ENCODE measurements around the gene ALOXE3. TPM values are rescaled to one million over a fixed set of nuclear protein-coding genes. Genes with fewer than 3 reads are reported as not detected.

The ALOXE3 gene
- total and polyA plus RNA-seq, 4 donors = not detected

DNA sequence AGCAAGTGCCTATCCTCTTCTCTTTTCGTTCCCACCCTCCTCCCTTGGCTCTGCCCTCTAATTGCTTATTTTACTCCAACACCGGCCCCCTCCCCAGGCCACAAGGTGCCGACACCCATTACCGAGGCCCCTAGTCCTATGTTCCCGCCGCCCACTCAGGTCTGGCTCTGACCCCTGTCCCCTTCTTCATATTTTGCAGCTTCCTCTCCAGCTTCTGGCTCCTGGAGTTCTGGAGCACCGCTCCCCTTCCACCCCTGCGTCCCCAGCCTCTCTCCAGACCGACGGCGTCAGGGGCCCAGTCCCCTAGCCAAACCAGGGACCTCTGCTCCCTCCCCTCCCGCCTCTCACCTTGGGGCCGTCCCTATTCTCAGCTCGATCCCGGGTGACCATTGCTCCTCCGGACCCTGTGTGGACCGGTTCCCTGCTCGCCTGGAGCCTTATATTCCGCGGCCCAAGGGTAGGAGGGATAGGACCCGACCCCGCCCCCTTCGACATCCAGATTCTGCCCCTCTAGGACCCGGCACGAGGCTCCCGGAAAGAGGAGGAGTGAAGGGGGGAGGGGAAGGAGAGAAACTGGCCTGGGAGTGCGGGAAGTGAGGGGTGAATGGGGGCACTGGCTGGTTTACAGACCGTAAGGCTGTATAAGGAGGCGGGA, 5.5 kb upstream of the ALOXE3 start, which contains the start of gene HES7:
HES7 (minus strand) TSS at position 412 of the 655 bp plus-strand sequence; CDS start at position 390, 22 bp downstream.
- TF ChIP-seq GABPA (IDR thresholded peaks at IDR 0.05 in 1 of 2, conservative IDR thresholded peaks at IDR 0.05 in 1 of 2) = no peak
- TF ChIP-seq RXRA (IDR thresholded peaks at IDR 0.05) = no peak
- TF ChIP-seq NR2F2 (IDR thresholded peaks at IDR 0.05) = no peak
- no peak for TF ChIP-seq RAD21 (IDR thresholded peaks at IDR 0.05)
- no peaks in the 10 kb centered on the region for H3K9me3 ChIP-seq (ENCODE audit: control insufficient read depth in 4 of 4, low read length in 3 of 4)
- no peak within 1 kb of the TSS for H3K9ac ChIP-seq (ENCODE audit: low read depth in 1 of 2, low read length in 2 of 2)
- peak within 1 kb of the TSS in 1 of 3 donors; percentile 40 for H3K4me3 ChIP-seq (ENCODE audit: low read depth in 1 of 3, low read length in 3 of 3)
- peaks cover 26 to 69% (median 58%) of the 10 kb centered on the region in 4 donors for H3K4me1 ChIP-seq (ENCODE audit: control insufficient read depth in 4 of 4, insufficient read depth in 4 of 4, low read length in 3 of 4)
- 2% methylated on average over 29 of the region's 29 CpGs for WGBS
- H3K27me3 ChIP-seq (ENCODE audit: control insufficient read depth in 4 of 4, insufficient read depth in 4 of 4, low read length in 3 of 4) = peaks cover 5 to 16% (median 7%) of the 10 kb centered on the region in 4 donors
- H3K36me3 ChIP-seq (ENCODE audit: control insufficient read depth in 4 of 4, insufficient read depth in 3 of 4, low read depth in 1 of 4, low read length in 3 of 4) = no peaks in the 10 kb centered on the region
- no peak within 1 kb of the TSS for H3K27ac ChIP-seq (ENCODE audit: low read depth in 1 of 2, low read length in 2 of 2)
- DNase-seq (ENCODE audit: low spot score) = no peak

GRCh38 chr17:8122924-8123694, 4.8 kb upstream of the ALOXE3 start:
- Histone ChIP-seq H3K9ac (ENCODE audit: low read depth in 1 of 2, low read length in 2 of 2) (no peak overlapping the region), H3K27ac (ENCODE audit: low read depth in 1 of 2, low read length in 2 of 2) (no peak overlapping the region), H3K36me3 (ENCODE audit: control insufficient read depth in 4 of 4, insufficient read depth in 3 of 4, low read depth in 1 of 4, low read length in 3 of 4) (no peaks in the 10 kb centered on the region), H3K4me1 (ENCODE audit: control insufficient read depth in 4 of 4, insufficient read depth in 4 of 4, low read length in 3 of 4) (peaks cover 28 to 77% (median 65%) of the 10 kb centered on the region in 4 donors), H3K4me3 (ENCODE audit: low read depth in 1 of 3, low read length in 3 of 3) (peak overlapping the region in 1 of 3 donors; percentile 40), H3K9me3 (ENCODE audit: control insufficient read depth in 4 of 4, low read length in 3 of 4) (no peaks in the 10 kb centered on the region), H3K27me3 (ENCODE audit: control insufficient read depth in 4 of 4, insufficient read depth in 4 of 4, low read length in 3 of 4) (peaks cover 5 to 16% (median 6%) of the 10 kb centered on the region in 4 donors)
- no peak for TF ChIP-seq HNF4G (IDR thresholded peaks at IDR 0.05)
- TF ChIP-seq, protein P1, sequence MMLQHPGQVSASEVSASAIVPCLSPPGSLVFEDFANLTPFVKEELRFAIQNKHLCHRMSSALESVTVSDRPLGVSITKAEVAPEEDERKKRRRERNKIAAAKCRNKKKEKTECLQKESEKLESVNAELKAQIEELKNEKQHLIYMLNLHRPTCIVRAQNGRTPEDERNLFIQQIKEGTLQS (IDR thresholded peaks at IDR 0.05) = no peak
- WGBS = 3% methylated on average over 55 of the region's 55 CpGs
- DNase-seq (ENCODE audit: low spot score) = no peak

DNA sequence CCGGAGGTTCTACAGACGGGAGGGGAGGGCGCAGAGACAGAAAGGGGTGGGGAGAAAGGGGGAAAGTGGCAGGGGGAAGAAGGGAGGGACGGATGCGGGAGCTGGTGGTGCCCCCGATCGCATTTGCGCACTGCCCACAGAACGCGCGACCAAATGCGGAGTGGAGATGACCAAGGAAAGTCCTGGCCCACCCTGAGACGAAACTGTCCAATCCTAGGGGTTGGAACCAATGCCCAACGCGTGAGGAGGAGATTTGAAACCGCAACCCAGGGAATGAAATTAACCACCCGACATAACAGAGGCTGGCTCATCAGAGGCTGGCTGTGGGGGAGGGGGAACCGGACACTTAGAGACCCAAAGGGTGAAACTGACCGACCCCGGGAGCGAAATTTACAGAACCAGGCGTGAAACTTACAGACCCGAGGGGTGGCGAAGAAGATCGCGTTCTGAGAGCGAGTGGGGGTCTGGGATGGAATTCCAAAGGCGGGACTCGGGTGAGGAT, 4.2 kb upstream of the ALOXE3 start:
- TF ChIP-seq EGR1 (IDR thresholded peaks at IDR 0.05; ENCODE audit: low read depth in 2 of 2) (no peak), FOXA1 (IDR thresholded peaks at IDR 0.05) (no peak), MAX (IDR thresholded peaks at IDR 0.05) (no peak), SP1 (IDR thresholded peaks at IDR 0.05) (no peak), YY1 (IDR thresholded peaks at IDR 0.05) (no peak), TAF1 (conservative IDR thresholded peaks at IDR 0.05) (no peak), ZBTB33 (IDR thresholded peaks at IDR 0.05) (no peak), RAD21 (IDR thresholded peaks at IDR 0.05) (no peak), JUND (IDR thresholded peaks at IDR 0.05) (no peak)
- TF ChIP-seq, protein P2, sequence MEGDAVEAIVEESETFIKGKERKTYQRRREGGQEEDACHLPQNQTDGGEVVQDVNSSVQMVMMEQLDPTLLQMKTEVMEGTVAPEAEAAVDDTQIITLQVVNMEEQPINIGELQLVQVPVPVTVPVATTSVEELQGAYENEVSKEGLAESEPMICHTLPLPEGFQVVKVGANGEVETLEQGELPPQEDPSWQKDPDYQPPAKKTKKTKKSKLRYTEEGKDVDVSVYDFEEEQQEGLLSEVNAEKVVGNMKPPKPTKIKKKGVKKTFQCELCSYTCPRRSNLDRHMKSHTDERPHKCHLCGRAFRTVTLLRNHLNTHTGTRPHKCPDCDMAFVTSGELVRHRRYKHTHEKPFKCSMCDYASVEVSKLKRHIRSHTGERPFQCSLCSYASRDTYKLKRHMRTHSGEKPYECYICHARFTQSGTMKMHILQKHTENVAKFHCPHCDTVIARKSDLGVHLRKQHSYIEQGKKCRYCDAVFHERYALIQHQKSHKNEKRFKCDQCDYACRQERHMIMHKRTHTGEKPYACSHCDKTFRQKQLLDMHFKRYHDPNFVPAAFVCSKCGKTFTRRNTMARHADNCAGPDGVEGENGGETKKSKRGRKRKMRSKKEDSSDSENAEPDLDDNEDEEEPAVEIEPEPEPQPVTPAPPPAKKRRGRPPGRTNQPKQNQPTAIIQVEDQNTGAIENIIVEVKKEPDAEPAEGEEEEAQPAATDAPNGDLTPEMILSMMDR (IDR thresholded peaks at IDR 0.05; ENCODE audit: low read depth, low read length, missing input control) = no peak
- TF ChIP-seq, protein P1 (IDR thresholded peaks at IDR 0.05) = no peak
- WGBS = 2% methylated on average over 29 of the region's 29 CpGs
- H3K9me3 ChIP-seq (ENCODE audit: control insufficient read depth in 4 of 4, low read length in 3 of 4) = no peaks in the 10 kb centered on the region
- peaks cover 28 to 83% (median 70%) of the 10 kb centered on the region in 4 donors for H3K4me1 ChIP-seq (ENCODE audit: control insufficient read depth in 4 of 4, insufficient read depth in 4 of 4, low read length in 3 of 4)
- DNase-seq (ENCODE audit: low spot score) = no peak
- H3K4me3 ChIP-seq (ENCODE audit: low read depth in 1 of 3, low read length in 3 of 3) = peak overlapping the region in 1 of 3 donors; percentile 40
- no peaks in the 10 kb centered on the region for H3K36me3 ChIP-seq (ENCODE audit: control insufficient read depth in 4 of 4, insufficient read depth in 3 of 4, low read depth in 1 of 4, low read length in 3 of 4)
- H3K9ac ChIP-seq (ENCODE audit: low read depth in 1 of 2, low read length in 2 of 2) = no peak overlapping the region
- no peak overlapping the region for H3K27ac ChIP-seq (ENCODE audit: low read depth in 1 of 2, low read length in 2 of 2)
- peaks cover 5 to 16% (median 6%) of the 10 kb centered on the region in 4 donors for H3K27me3 ChIP-seq (ENCODE audit: control insufficient read depth in 4 of 4, insufficient read depth in 4 of 4, low read length in 3 of 4)

All from liver (tissue), 9 donors.